Esophagus squamous epithelium (tissue), 4 donors: ENCODE results near the gene OSBPL9.

Experiments
- POLR2A ChIP-seq, 4 donors: fragments of 450-650 bp; IDR thresholded peaks; one replicate each; pipeline ENCODE4 v1.6.1; 2017; ENCODE audit warnings: antibody characterized with exemption in 4 of 4, mild to moderate bottlenecking in 4 of 4, moderate library complexity in 3 of 4
- TF ChIP-seq, protein P1 (sequence below), 6 experiments: fragments of 450-650 bp in 4 of 6; fragments of 200-600 bp in 2 of 6; sonication (generic) in 2 of 6; IDR thresholded peaks; one replicate each; pipeline ENCODE4 v1.5.1; 2016 to 2019; ENCODE audit warnings: antibody characterized with exemption in 6 of 6, mild to moderate bottlenecking in 4 of 6, moderate library complexity in 4 of 6

DNA sequence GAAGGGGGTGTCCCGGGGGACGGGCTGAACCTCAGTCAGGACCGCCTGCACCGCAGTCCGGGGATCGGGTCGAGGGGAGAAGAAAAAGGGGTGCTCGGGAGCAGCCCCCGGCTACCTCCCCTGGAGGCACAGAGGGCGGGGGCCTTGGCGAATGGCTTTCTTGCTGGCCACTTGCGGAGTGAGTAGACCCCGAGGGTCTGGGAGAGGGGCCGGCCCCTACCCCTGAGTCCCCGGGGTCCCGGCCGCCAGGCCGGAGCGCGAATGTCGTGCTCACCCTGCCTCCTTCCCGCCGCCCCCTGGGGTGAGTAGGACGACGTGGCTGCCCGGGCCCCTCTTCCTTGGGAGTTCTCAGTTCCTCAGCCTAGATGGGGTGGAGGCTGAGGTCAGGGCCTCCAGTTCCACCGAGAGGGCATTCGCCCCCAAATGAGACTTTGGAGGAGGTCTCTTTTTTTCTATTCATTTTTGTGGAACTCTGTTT, 113.0 kb downstream of the OSBPL9 start:
- TF ChIP-seq, protein P1, sequence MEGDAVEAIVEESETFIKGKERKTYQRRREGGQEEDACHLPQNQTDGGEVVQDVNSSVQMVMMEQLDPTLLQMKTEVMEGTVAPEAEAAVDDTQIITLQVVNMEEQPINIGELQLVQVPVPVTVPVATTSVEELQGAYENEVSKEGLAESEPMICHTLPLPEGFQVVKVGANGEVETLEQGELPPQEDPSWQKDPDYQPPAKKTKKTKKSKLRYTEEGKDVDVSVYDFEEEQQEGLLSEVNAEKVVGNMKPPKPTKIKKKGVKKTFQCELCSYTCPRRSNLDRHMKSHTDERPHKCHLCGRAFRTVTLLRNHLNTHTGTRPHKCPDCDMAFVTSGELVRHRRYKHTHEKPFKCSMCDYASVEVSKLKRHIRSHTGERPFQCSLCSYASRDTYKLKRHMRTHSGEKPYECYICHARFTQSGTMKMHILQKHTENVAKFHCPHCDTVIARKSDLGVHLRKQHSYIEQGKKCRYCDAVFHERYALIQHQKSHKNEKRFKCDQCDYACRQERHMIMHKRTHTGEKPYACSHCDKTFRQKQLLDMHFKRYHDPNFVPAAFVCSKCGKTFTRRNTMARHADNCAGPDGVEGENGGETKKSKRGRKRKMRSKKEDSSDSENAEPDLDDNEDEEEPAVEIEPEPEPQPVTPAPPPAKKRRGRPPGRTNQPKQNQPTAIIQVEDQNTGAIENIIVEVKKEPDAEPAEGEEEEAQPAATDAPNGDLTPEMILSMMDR (IDR thresholded peaks at IDR 0.05), result no peak
- TF ChIP-seq POLR2A (IDR thresholded peaks at IDR 0.05), result no peak
